HCT116 (cell line): ENCODE data around the gene MPZ.

Source experiments
- CEBPB ChIP-seq: IDR thresholded peaks from 2 replicates; pipeline ENCODE4 v1.6.1; 2012; ENCODE audit warnings: low read depth
- EGR1 ChIP-seq: IDR thresholded peaks from 2 replicates; pipeline ENCODE4 v1.6.1; 2012; ENCODE audit warnings: low read depth
- EZH2 ChIP-seq: fragments of 200-600 bp; sonication (generic); IDR thresholded peaks from 2 replicates; pipeline ENCODE4 v1.6.1; 2017; ENCODE audit warnings: antibody characterized with exemption, mixed run types
- FOSL1 ChIP-seq: IDR thresholded peaks from 2 replicates; pipeline ENCODE4 v1.6.1; 2012; ENCODE audit warnings: low read depth
- POLR2A ChIP-seq: IDR thresholded peaks from 2 replicates; pipeline ENCODE4 v1.7.0; 2011; ENCODE audit warnings: borderline replicate concordance; ENCODE audit not compliant: insufficient read depth, insufficient read length; ENCODE audit errors: extremely low read depth
- POLR2AphosphoS5 ChIP-seq: IDR thresholded peaks from 2 replicates; pipeline ENCODE4 v1.6.1; 2011; ENCODE audit warnings: mild to moderate bottlenecking, low read depth, low read length, moderate library complexity
- TF ChIP-seq, protein P1 (sequence below), 3 experiments: fragments of 200-600 bp in 1 of 3; sonication (generic) in 1 of 3; IDR thresholded peaks in 2 of 3; conservative IDR thresholded peaks in 1 of 3; 2 replicates each; pipeline ENCODE4 v1.5.1; 2012 to 2017; ENCODE audit warnings: low read depth in 2 of 3, low read length in 2 of 3, antibody characterized with exemption in 1 of 3, borderline replicate concordance in 1 of 3, control low read depth in 1 of 3, mild to moderate bottlenecking in 1 of 3, mixed read lengths in 1 of 3, mixed run types in 1 of 3, moderate library complexity in 1 of 3; ENCODE audit not compliant: insufficient read depth in 1 of 3
- TF ChIP-seq, protein P2 (sequence below): IDR thresholded peaks from 2 replicates; pipeline ENCODE4 v1.6.1; 2012; ENCODE audit warnings: low read depth

DNA sequence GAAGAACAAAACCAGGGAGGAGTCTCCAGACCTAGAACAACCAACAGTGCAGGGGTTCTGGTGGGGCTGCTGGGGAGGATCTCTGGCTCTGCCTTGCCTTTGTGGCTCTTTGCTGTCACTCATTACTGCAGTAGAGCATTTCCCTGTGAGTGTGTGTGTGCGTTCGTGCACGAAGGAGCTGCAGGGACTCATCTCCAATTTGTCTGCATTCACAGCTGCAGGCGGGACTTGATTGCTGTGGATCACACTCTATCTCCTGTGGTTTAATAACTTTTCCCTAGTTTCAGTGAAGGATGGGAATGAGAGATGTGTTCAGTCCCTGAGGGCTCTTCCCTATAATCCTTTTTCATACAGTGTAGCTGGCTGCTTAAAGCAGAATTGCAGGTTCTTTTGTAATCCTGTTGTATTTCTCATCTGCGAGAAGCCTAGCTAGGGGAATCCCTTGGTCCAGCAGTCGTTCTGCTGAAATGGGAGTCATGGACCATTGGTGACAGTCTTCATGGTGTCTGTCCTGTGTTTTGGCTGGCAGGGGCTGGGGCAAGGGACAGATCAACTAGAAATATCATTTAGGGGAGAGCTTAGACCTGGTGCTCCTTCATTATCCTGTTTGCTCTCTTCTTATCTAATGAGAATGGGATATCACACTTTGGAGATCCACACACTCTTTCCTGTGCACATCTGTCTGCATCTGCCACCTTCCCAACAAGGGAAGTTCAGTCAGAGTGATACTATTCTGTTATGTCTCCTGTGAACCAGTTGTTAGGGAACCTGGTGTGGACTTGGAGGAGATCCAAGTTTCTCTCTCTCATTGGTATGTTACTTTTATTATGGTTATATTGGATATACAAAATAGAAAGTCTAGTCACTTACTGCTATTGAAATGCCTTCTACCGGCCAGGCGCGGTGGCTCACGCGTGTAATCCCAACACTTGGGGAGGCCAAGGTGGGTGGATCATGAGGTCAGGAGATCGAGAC is 48.2 kb downstream of the MPZ start:
- TF ChIP-seq EGR1 (no peak), FOSL1 (no peak), POLR2AphosphoS5 (no peak), POLR2A (no peak), EZH2 (no peak), CEBPB (no peak)
- TF ChIP-seq, protein P1, sequence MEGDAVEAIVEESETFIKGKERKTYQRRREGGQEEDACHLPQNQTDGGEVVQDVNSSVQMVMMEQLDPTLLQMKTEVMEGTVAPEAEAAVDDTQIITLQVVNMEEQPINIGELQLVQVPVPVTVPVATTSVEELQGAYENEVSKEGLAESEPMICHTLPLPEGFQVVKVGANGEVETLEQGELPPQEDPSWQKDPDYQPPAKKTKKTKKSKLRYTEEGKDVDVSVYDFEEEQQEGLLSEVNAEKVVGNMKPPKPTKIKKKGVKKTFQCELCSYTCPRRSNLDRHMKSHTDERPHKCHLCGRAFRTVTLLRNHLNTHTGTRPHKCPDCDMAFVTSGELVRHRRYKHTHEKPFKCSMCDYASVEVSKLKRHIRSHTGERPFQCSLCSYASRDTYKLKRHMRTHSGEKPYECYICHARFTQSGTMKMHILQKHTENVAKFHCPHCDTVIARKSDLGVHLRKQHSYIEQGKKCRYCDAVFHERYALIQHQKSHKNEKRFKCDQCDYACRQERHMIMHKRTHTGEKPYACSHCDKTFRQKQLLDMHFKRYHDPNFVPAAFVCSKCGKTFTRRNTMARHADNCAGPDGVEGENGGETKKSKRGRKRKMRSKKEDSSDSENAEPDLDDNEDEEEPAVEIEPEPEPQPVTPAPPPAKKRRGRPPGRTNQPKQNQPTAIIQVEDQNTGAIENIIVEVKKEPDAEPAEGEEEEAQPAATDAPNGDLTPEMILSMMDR (IDR thresholded peaks at IDR 0.05 in 2 of 3, conservative IDR thresholded peaks at IDR 0.05 in 1 of 3; ENCODE audit: borderline replicate concordance in 1 of 3, insufficient read depth in 1 of 3, low read depth in 2 of 3, low read length in 2 of 3), result no peak
- TF ChIP-seq, protein P2, sequence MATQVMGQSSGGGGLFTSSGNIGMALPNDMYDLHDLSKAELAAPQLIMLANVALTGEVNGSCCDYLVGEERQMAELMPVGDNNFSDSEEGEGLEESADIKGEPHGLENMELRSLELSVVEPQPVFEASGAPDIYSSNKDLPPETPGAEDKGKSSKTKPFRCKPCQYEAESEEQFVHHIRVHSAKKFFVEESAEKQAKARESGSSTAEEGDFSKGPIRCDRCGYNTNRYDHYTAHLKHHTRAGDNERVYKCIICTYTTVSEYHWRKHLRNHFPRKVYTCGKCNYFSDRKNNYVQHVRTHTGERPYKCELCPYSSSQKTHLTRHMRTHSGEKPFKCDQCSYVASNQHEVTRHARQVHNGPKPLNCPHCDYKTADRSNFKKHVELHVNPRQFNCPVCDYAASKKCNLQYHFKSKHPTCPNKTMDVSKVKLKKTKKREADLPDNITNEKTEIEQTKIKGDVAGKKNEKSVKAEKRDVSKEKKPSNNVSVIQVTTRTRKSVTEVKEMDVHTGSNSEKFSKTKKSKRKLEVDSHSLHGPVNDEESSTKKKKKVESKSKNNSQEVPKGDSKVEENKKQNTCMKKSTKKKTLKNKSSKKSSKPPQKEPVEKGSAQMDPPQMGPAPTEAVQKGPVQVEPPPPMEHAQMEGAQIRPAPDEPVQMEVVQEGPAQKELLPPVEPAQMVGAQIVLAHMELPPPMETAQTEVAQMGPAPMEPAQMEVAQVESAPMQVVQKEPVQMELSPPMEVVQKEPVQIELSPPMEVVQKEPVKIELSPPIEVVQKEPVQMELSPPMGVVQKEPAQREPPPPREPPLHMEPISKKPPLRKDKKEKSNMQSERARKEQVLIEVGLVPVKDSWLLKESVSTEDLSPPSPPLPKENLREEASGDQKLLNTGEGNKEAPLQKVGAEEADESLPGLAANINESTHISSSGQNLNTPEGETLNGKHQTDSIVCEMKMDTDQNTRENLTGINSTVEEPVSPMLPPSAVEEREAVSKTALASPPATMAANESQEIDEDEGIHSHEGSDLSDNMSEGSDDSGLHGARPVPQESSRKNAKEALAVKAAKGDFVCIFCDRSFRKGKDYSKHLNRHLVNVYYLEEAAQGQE, result no peak
